HS-5 (cell line): ENCODE measurements around the gene OCRL.

ENCODE experiments used
- DNase-seq: peaks from one replicate; pipeline ENCODE4 v3.0.0-alpha.2; 2012; ENCODE audit warnings: low read depth

The OCRL gene

GRCh38 chrX:129585691-129586090 lies 45.6 kb downstream of the OCRL start:
- no peak for DNase-seq

- DNase-seq, result no peak
Measured at GRCh38 chrX:129586446-129586845, 46.4 kb downstream of the OCRL start.

- DNase-seq, result no peak
Measured at GRCh38 chrX:129590596-129590995, 50.5 kb downstream of the OCRL start.

GRCh38 chrX:129593137-129593536 lies 53.1 kb downstream of the OCRL start:
- no peak for DNase-seq

GRCh38 chrX:129594781-129595180 lies 54.7 kb downstream of the OCRL start:
- no peak for DNase-seq

- no peak for DNase-seq
Measured at GRCh38 chrX:129596077-129596476, 56.0 kb downstream of the OCRL start.

- DNase-seq, result no peak
Measured at GRCh38 chrX:129597905-129598304, 57.8 kb downstream of the OCRL start.

GRCh38 chrX:129599499-129599898 lies 59.4 kb downstream of the OCRL start:
- no peak for DNase-seq

- DNase-seq, result no peak
Measured at GRCh38 chrX:129599996-129600395, 59.9 kb downstream of the OCRL start.

GRCh38 chrX:129600981-129601424 lies 60.9 kb downstream of the OCRL start:
- no peak for DNase-seq

- peak; percentile 10 for DNase-seq
Measured at GRCh38 chrX:129606918-129607317, 66.9 kb downstream of the OCRL start.

GRCh38 chrX:129608496-129608895 lies 68.4 kb downstream of the OCRL start:
- DNase-seq, result no peak

GRCh38 chrX:129609395-129609794 lies 69.3 kb downstream of the OCRL start:
- DNase-seq, result no peak

GRCh38 chrX:129612396-129612795 lies 72.3 kb downstream of the OCRL start:
- DNase-seq, result no peak

- no peak for DNase-seq
Measured at GRCh38 chrX:129613596-129613995, 73.5 kb downstream of the OCRL start.

GRCh38 chrX:129614481-129615255 lies 74.6 kb downstream of the OCRL start:
- DNase-seq, result no peak

GRCh38 chrX:129617420-129617819 lies 77.4 kb downstream of the OCRL start:
- no peak for DNase-seq

GRCh38 chrX:129618997-129619396 lies 78.9 kb downstream of the OCRL start:
- DNase-seq, result no peak

- no peak for DNase-seq
Measured at GRCh38 chrX:129622757-129623301, 82.8 kb downstream of the OCRL start.

- DNase-seq, result no peak
Measured at GRCh38 chrX:129626026-129626425, 86.0 kb downstream of the OCRL start.

- no peak for DNase-seq
Measured at GRCh38 chrX:129629837-129630236, 89.8 kb downstream of the OCRL start.

- no peak for DNase-seq
Measured at GRCh38 chrX:129631849-129632248, 91.8 kb downstream of the OCRL start.

- DNase-seq, result no peak
Measured at GRCh38 chrX:129632443-129632842, 92.4 kb downstream of the OCRL start.

GRCh38 chrX:129634541-129634940 lies 94.5 kb downstream of the OCRL start:
- DNase-seq, result no peak
